H1 (cell line): ENCODE results near the gene ASCL5. TPM values are rescaled to one million over a fixed set of nuclear protein-coding genes. Genes with fewer than 3 reads are reported as not detected.

Experiments used
- CTCF ChIA-PET: fragments of 300-600 bp; sonication (Branson Sonifier 250); formaldehyde crosslinking; loops from one replicate; lab custom pipeline; 2021; ENCODE audit not compliant: partially characterized antibody; lab: Charles Lee
- POLR2A ChIA-PET: fragments of 300-600 bp; sonication (Branson Sonifier 250); formaldehyde crosslinking; loops from one replicate; lab custom pipeline; 2021; ENCODE audit warnings: inconsistent platforms; ENCODE audit not compliant: partially characterized antibody; lab: Charles Lee
- DNase-seq, 2 experiments: peaks; one replicate each; pipeline versions ENCODE4 v3.0.0 to v3.0.0-alpha.2; 2010 to 2022; ENCODE audit warnings: low spot score in 2 of 2, low read depth in 1 of 2, mixed read lengths in 1 of 2
- FAIRE-seq: peaks from 2 replicates; lab custom pipeline; 2011; peaks lifted over from hg19 to GRCh38; lab: Jason Lieb, UNC
- H2AFZ ChIP-seq: 2 replicates; pipeline ENCODE4 v1.8.1; 2012; ENCODE audit warnings: low read length, inconsistent platforms
- H2AK5ac ChIP-seq: 2 replicates; pipeline ENCODE4 v1.6.1; 2013; ENCODE audit warnings: low read depth, low read length
- H2BK120ac ChIP-seq: replicated peaks from 2 replicates; pipeline ENCODE3; 2013; ENCODE audit warnings: low read depth, low read length, inconsistent platforms
- H2BK12ac ChIP-seq: 2 replicates; pipeline ENCODE4 v1.6.1; 2013; ENCODE audit warnings: low read depth, low read length
- H2BK15ac ChIP-seq: 2 replicates; pipeline ENCODE4 v1.6.1; 2013; ENCODE audit warnings: low read length
- H2BK20ac ChIP-seq: 2 replicates; pipeline ENCODE4 v1.6.1; 2013; ENCODE audit warnings: low read length
- H2BK5ac ChIP-seq: 2 replicates; pipeline ENCODE4 v1.6.1; 2013; ENCODE audit warnings: low read depth, low read length
- H3K14ac ChIP-seq: 2 replicates; pipeline ENCODE4 v1.6.1; 2013; ENCODE audit warnings: inconsistent platforms; ENCODE audit not compliant: insufficient read length
- H3K18ac ChIP-seq: 2 replicates; pipeline ENCODE4 v1.6.1; 2013; ENCODE audit warnings: low read length; ENCODE audit errors: extremely low read depth
- H3K23ac ChIP-seq: 2 replicates; pipeline ENCODE4 v1.6.1; 2013; ENCODE audit warnings: inconsistent platforms; ENCODE audit not compliant: insufficient read length
- H3K23me2 ChIP-seq: 2 replicates; pipeline ENCODE4 v1.6.1; 2013; ENCODE audit warnings: low read depth, low read length
- H3K27ac ChIP-seq: 2 replicates; pipeline ENCODE4 v1.6.1; 2011; ENCODE audit warnings: low read depth, low read length, inconsistent platforms
- H3K27me3 ChIP-seq, 4 experiments: replicated peaks in 1 of 4; 1 replicate in 1 of 4; 2 replicates in 3 of 4; pipeline versions ENCODE4 v1.6.1 to v1.8.1; 2011 to 2013; ENCODE audit warnings: low read length in 3 of 4, mild to moderate bottlenecking in 3 of 4, inconsistent platforms in 2 of 4, mixed read lengths in 2 of 4, moderate library complexity in 1 of 4; ENCODE audit not compliant: control insufficient read depth in 3 of 4, insufficient read depth in 3 of 4; ENCODE audit errors: extremely low read depth in 1 of 4
- H3K36me3 ChIP-seq, 4 experiments: 2 replicates each; pipeline versions ENCODE4 v1.6.1 to v1.8.1; 2011 to 2013; ENCODE audit warnings: mild to moderate bottlenecking in 4 of 4, low read length in 3 of 4, moderate library complexity in 2 of 4, control low read depth in 1 of 4, inconsistent platforms in 1 of 4; ENCODE audit not compliant: insufficient read depth in 4 of 4, control insufficient read depth in 2 of 4
- H3K4ac ChIP-seq: replicated peaks from 2 replicates; pipeline ENCODE3; 2013; ENCODE audit warnings: low read length, low read depth, mixed read lengths, inconsistent platforms; ENCODE audit not compliant: insufficient read length
- H3K4me1 ChIP-seq, 4 experiments: replicated peaks in 1 of 4; 1 replicate in 1 of 4; 2 replicates in 3 of 4; pipeline versions ENCODE4 v1.6.1 to v1.8.1; 2011 to 2013; ENCODE audit warnings: low read length in 3 of 4, inconsistent platforms in 2 of 4, mixed read lengths in 1 of 4; ENCODE audit not compliant: insufficient read depth in 4 of 4, control insufficient read depth in 3 of 4
- H3K4me2 ChIP-seq, 2 experiments: 2 replicates each; pipeline versions ENCODE4 v1.6.1 to v1.8.1; 2011 to 2013; ENCODE audit warnings: low read depth in 2 of 2, low read length in 2 of 2, control low read depth in 1 of 2, inconsistent platforms in 1 of 2, mild to moderate bottlenecking in 1 of 2; ENCODE audit not compliant: insufficient read depth in 1 of 2
- H3K4me3 ChIP-seq, 4 experiments: fragments of 200-600, 300-600 bp in 1 of 4; sonication (generic), shearing (Covaris generic), sonication (Bioruptor Twin) in 1 of 4; 2 replicates each; pipeline versions ENCODE4 v1.5.1 to v1.8.1; 2011 to 2016; ENCODE audit warnings: low read length in 4 of 4, low read depth in 3 of 4, control low read depth in 2 of 4, inconsistent platforms in 2 of 4, mild to moderate bottlenecking in 2 of 4, mixed read lengths in 1 of 4, moderate library complexity in 1 of 4; ENCODE audit not compliant: insufficient read depth in 2 of 4; ENCODE audit errors: extremely low read depth in 1 of 4
- H3K56ac ChIP-seq: replicated peaks from 2 replicates; pipeline ENCODE3; 2013; ENCODE audit warnings: low read depth, mild to moderate bottlenecking, mixed read lengths, low read length, inconsistent platforms; ENCODE audit not compliant: insufficient read length
- H3K79me1 ChIP-seq: 2 replicates; pipeline ENCODE4 v1.6.1; 2013; ENCODE audit warnings: low read depth, low read length, control low read depth
- H3K79me2 ChIP-seq, 2 experiments: 2 replicates each; pipeline versions ENCODE4 v1.6.1 to v1.8.1; 2012 to 2013; ENCODE audit warnings: low read length in 2 of 2, mild to moderate bottlenecking in 2 of 2, inconsistent platforms in 1 of 2; ENCODE audit not compliant: insufficient read depth in 2 of 2, control insufficient read depth in 1 of 2
- H3K9ac ChIP-seq, 4 experiments: replicated peaks in 1 of 4; 1 replicate in 1 of 4; 2 replicates in 3 of 4; pipeline versions ENCODE4 v1.6.1 to v1.8.1; 2011 to 2013; ENCODE audit warnings: low read depth in 3 of 4, low read length in 3 of 4, control low read depth in 2 of 4, mild to moderate bottlenecking in 2 of 4, moderate library complexity in 2 of 4, inconsistent platforms in 1 of 4; ENCODE audit errors: extremely low read depth in 1 of 4
- H3K9me3 ChIP-seq, 2 experiments: 2 replicates each; pipeline versions ENCODE4 v1.6.1 to v1.8.1; 2012 to 2013; ENCODE audit warnings: mild to moderate bottlenecking in 2 of 2, moderate library complexity in 2 of 2, control low read depth in 1 of 2, inconsistent platforms in 1 of 2, low read depth in 1 of 2, low read length in 1 of 2, mixed read lengths in 1 of 2; ENCODE audit not compliant: insufficient read depth in 2 of 2
- H4K20me1 ChIP-seq, 2 experiments: replicated peaks in 1 of 2; 2 replicates each; pipeline versions ENCODE3 to v1.8.1; 2011 to 2013; ENCODE audit warnings: inconsistent platforms in 2 of 2, low read length in 2 of 2, mild to moderate bottlenecking in 1 of 2; ENCODE audit not compliant: insufficient read depth in 2 of 2, control insufficient read depth in 1 of 2
- H4K5ac ChIP-seq: 2 replicates; pipeline ENCODE4 v1.6.1; 2013; ENCODE audit warnings: low read length, low read depth, mixed read lengths, inconsistent platforms; ENCODE audit not compliant: insufficient read length
- H4K8ac ChIP-seq: 2 replicates; pipeline ENCODE4 v1.8.0; 2013; ENCODE audit warnings: mild to moderate bottlenecking, moderate library complexity, low read length, inconsistent platforms; ENCODE audit not compliant: insufficient read depth; ENCODE audit errors: extremely low read depth
- H4K91ac ChIP-seq: replicated peaks from 2 replicates; pipeline ENCODE3; 2013; ENCODE audit warnings: low read length, mixed read lengths, inconsistent platforms; ENCODE audit not compliant: insufficient read length
- TAF7 ChIP-seq: optimal IDR thresholded peaks from 2 replicates; pipeline ENCODE3; 2011; ENCODE audit warnings: low read depth, mild to moderate bottlenecking, inconsistent platforms, low read length, moderate library complexity, borderline replicate concordance
- WGBS, 2 experiments: shearing (Covaris generic) in 1 of 2; methylation state at CpG; one replicate each; pipeline versions ENCODE4 v1.1.6 to v1.1.7; 2013 to 2015; ENCODE audit warnings: low lambda C conversion rate in 2 of 2, mixed read lengths in 2 of 2, inconsistent platforms in 1 of 2, low coverage in 1 of 2, missing lambda C conversion rate in 1 of 2; ENCODE audit not compliant: insufficient replicate concordance in 2 of 2, insufficient coverage in 1 of 2, insufficient read length in 1 of 2; ENCODE audit errors: extremely low coverage in 1 of 2, missing lambda C conversion rate in 1 of 2; 5-methylcytosine and 5-hydroxymethylcytosine counted together
- polyA plus RNA-seq, 7 experiments: library from polyadenylated mRNA; depleted of rRNA in 3 of 7; stranded (reverse) in 5 of 7; unstranded in 2 of 7; fragments of >200 nt in 5 of 7; fragments of 200-250 nt in 2 of 7; gene quantifications; 1 replicate in 5 of 7; 2 replicates in 1 of 7; 4 replicates in 1 of 7; pipeline versions ENCODE4 v1.2.1 to v1.2.3, GENCODE V29; 2011 to 2013; ENCODE audit warnings: missing spikeins in 2 of 7, mixed read lengths in 2 of 7
- total RNA-seq: library from RNA; stranded (reverse); fragmentation: NEBNext Ultra II Directional; extraction: Animal tissue kit (Norgen Biotek cat#: 25700); gene quantifications from 2 replicates; pipeline ENCODE4 v1.2.1, GENCODE V29; 2021
- TF ChIP-seq, protein P1 (sequence below): IDR thresholded peaks from 2 replicates; pipeline ENCODE4 v1.6.1; 2011; ENCODE audit warnings: low read depth, mild to moderate bottlenecking, low read length; ENCODE audit not compliant: insufficient read depth

ASCL5 gene
- total and polyA plus RNA-seq, 2 of the 8 experiments (the other 6 are each of a cell fraction or from before 2014, with no cell fraction given): 0.29 to 0.41 TPM

- H3K23ac ChIP-seq: no peak overlapping the region
- no peak overlapping the region for H4K8ac ChIP-seq
- H4K5ac ChIP-seq: no peak overlapping the region
- ChIA-PET CTCF (interaction anchor here (1.0 to 2.0 kb wide), 5 partner anchors 14 to 206 kb away, joined by 3 to 13 read pairs (median 5); no protein-coding TSS in a partner anchor), POLR2A (interaction anchor here (0.8 to 11.8 kb wide), 4 partner anchors 14 to 263 kb away, joined by 3 to 105 read pairs (median 13); no protein-coding TSS in a partner anchor)
- H2BK12ac ChIP-seq: no peak overlapping the region
- no peak overlapping the region for H3K14ac ChIP-seq
- H4K20me1 ChIP-seq: peaks cover 0 to 3% of the 10 kb centered on the region in 2 experiments
- H2BK5ac ChIP-seq: no peak overlapping the region
- WGBS, 2 experiments: 95% methylated on average over 2 of the region's 2 CpGs; no CpG with 5 or more reads in 1 of the 2 experiments
- no peak overlapping the region for H3K27ac ChIP-seq
- FAIRE-seq (no peak), DNase-seq (no peak)
- H3K36me3 ChIP-seq: peaks cover 4 to 24% (median 16%) of the 10 kb centered on the region in 4 experiments; a peak in 7 of 8 replicates
- no peak overlapping the region for H3K4me3 ChIP-seq
- H3K4ac ChIP-seq: no peak overlapping the region
- peaks cover 6% of the 10 kb centered on the region; the same call in 1 of the 2 replicates for H3K23me2 ChIP-seq
- H3K27me3 ChIP-seq: no peaks in the 10 kb centered on the region; a peak in 1 of 7 replicates
- no peak overlapping the region for H2AFZ ChIP-seq
- H3K56ac ChIP-seq: no peak overlapping the region
- H3K79me1 ChIP-seq: peaks cover 4% of the 10 kb centered on the region; the same call in 1 of the 2 replicates
- H3K4me1 ChIP-seq: peaks cover 0 to 13% (median 7%) of the 10 kb centered on the region in 4 experiments; a peak in 6 of 7 replicates
- no peak overlapping the region for H2BK20ac ChIP-seq
- H2BK120ac ChIP-seq: no peak overlapping the region
- H3K79me2 ChIP-seq: peaks cover 0 to 18% of the 10 kb centered on the region in 2 experiments; a peak in 3 of 4 replicates
- H2BK15ac ChIP-seq: no peak overlapping the region
- no peak overlapping the region for H2AK5ac ChIP-seq
- TF ChIP-seq, protein P1, sequence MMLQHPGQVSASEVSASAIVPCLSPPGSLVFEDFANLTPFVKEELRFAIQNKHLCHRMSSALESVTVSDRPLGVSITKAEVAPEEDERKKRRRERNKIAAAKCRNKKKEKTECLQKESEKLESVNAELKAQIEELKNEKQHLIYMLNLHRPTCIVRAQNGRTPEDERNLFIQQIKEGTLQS: no peak
- peak; percentile 55 for TF ChIP-seq TAF7
- H3K9ac ChIP-seq: no peak overlapping the region
- H3K18ac ChIP-seq: no peak overlapping the region
- no peak overlapping the region for H4K91ac ChIP-seq
- H3K9me3 ChIP-seq: no peaks in the 10 kb centered on the region
- H3K4me2 ChIP-seq: no peak overlapping the region; a peak in 1 of 4 replicates
These were observed 28.4 kb upstream of the ASCL5 start for GRCh38 chr1:201155354-201155753.
